HEK293T (cell line): ENCODE data around the gene DDIT3.

Experiments used
- BHLHE40 ChIP-seq: fragments of 450-650 bp; IDR thresholded peaks from 2 replicates; pipeline ENCODE4 v1.6.1; 2016; ENCODE audit warnings: mild to moderate bottlenecking, moderate library complexity, borderline replicate concordance
- ELF4 ChIP-seq: fragments of 450-650 bp; IDR thresholded peaks from 2 replicates; pipeline ENCODE4 v1.6.1; 2017; ENCODE audit warnings: antibody characterized with exemption
- FOXA1 ChIP-seq: fragments of 450-650 bp; IDR thresholded peaks from 2 replicates; pipeline ENCODE4 v1.6.1; 2016; ENCODE audit warnings: mild to moderate bottlenecking
- FOXM1 ChIP-seq: fragments of 450-650 bp; IDR thresholded peaks from 2 replicates; pipeline ENCODE4 v1.6.1; 2017; ENCODE audit warnings: mild to moderate bottlenecking, borderline replicate concordance
- NFRKB ChIP-seq: fragments of 450-650 bp; IDR thresholded peaks from 2 replicates; pipeline ENCODE4 v1.6.1; 2016; ENCODE audit warnings: mild to moderate bottlenecking, moderate library complexity
- SUZ12 ChIP-seq: fragments of 450-650 bp; IDR thresholded peaks from 2 replicates; pipeline ENCODE4 v1.6.1; 2016; ENCODE audit warnings: mild to moderate bottlenecking
- TARDBP ChIP-seq: fragments of 450-650 bp; IDR thresholded peaks from 2 replicates; pipeline ENCODE4 v1.6.1; 2016

DNA sequence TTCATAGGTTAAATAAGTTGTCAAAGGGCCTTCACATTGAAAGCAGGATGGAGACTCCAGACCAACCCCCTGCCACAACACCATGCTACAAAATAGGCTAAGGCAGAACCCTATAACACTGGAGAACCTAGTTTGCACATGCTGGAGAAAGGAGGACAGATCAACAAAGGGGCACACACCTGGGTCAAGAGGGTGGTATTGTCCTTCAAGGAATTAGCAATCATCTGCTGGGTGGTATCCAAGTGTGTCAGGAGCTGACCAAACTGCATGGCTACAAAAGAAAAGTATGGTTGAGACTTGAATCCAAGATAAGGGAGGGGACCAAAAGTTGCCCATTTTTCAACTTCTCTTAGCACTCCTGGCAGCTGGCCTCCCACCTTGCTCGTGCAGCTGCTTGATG lies 11.5 kb upstream of the DDIT3 start:
- no peak for TF ChIP-seq SUZ12
- no peak for TF ChIP-seq NFRKB
- TF ChIP-seq TARDBP = no peak
- TF ChIP-seq ELF4 = no peak
- TF ChIP-seq FOXA1 = no peak
- no peak for TF ChIP-seq FOXM1
- no peak for TF ChIP-seq BHLHE40
